Raji (cell line): ENCODE results near the gene SNX14.

ENCODE experiments used
- POLR2A ChIP-seq: IDR thresholded peaks from 2 replicates; pipeline ENCODE4 v1.6.1; 2011; ENCODE audit warnings: low read depth, low read length, control low read depth; ENCODE audit not compliant: insufficient read depth

SNX14 gene

GRCh38 chr6:85610182-85610895 lies 16.7 kb upstream of the SNX14 start:
- no peak for TF ChIP-seq POLR2A

- no peak for TF ChIP-seq POLR2A
These were observed 8.4 kb upstream of the SNX14 start for GRCh38 chr6:85602100-85602499.

- TF ChIP-seq POLR2A: no peak
These were observed 7.2 kb upstream of the SNX14 start for GRCh38 chr6:85600713-85601313.

- TF ChIP-seq POLR2A: no peak
These were observed 706 bp upstream of the SNX14 start for GRCh38 chr6:85594197-85594930.

GRCh38 chr6:85592033-85592432 lies 1.6 kb downstream of the SNX14 start:
- TF ChIP-seq POLR2A: no peak

GRCh38 chr6:85591207-85591606 lies 2.5 kb downstream of the SNX14 start:
- no peak for TF ChIP-seq POLR2A

- no peak for TF ChIP-seq POLR2A
These were observed 7.9 kb downstream of the SNX14 start for GRCh38 chr6:85585741-85586140.

- no peak for TF ChIP-seq POLR2A
These were observed 12.1 kb downstream of the SNX14 start for GRCh38 chr6:85581572-85581971.

GRCh38 chr6:85580878-85581267 lies 12.8 kb downstream of the SNX14 start:
- no peak for TF ChIP-seq POLR2A

- TF ChIP-seq POLR2A: no peak
These were observed 13.4 kb downstream of the SNX14 start for GRCh38 chr6:85580118-85580877.

GRCh38 chr6:85579581-85579980 lies 14.1 kb downstream of the SNX14 start:
- TF ChIP-seq POLR2A: no peak

GRCh38 chr6:85576476-85576875 lies 17.2 kb downstream of the SNX14 start:
- TF ChIP-seq POLR2A: no peak

GRCh38 chr6:85574932-85575598 lies 18.6 kb downstream of the SNX14 start:
- no peak for TF ChIP-seq POLR2A

- TF ChIP-seq POLR2A: no peak
These were observed 24.3 kb downstream of the SNX14 start for GRCh38 chr6:85569323-85569722.

- TF ChIP-seq POLR2A: no peak
These were observed 25.2 kb downstream of the SNX14 start for GRCh38 chr6:85568411-85568810.
